Naive thymus-derived CD8-positive, alpha-beta T cell (primary cell): Measurements from ENCODE around the gene FGD4. TPM values are rescaled to one million over a fixed set of nuclear protein-coding genes. Genes with fewer than 3 reads are reported as not detected.

Experiments used
- ATAC-seq, 2 donors: fragments of 150-1000 bp; cut with Tn5 transposase in 1 of 2; sonication (Bioruptor Pico), chemical (Tn5 transposase) in 1 of 2; 1 replicate in 1 of 2; 2 replicates in 1 of 2; pipeline ENCODE4 v1.10.0; 2021; ENCODE audit warnings: mild to moderate bottlenecking in 2 of 2, moderate library complexity in 2 of 2
- POLR2A ChIA-PET: fragments of 350-600 bp; sonication (Branson Sonifier 250); formaldehyde crosslinking; loops from one replicate; lab custom pipeline; 2021; ENCODE audit warnings: antibody characterized with exemption; lab: Charles Lee
- DNase-seq, 10 donors: peaks; one replicate each; pipeline versions ENCODE4 v3.0.0 to v3.0.0-alpha.2; 2020 to 2022
- H3K27ac Mint-ChIP-seq, 10 donors: one replicate each; pipeline ENCODE4 v1.8.0; 2020 to 2022; ENCODE audit warnings: mild to moderate bottlenecking in 10 of 10, mixed read lengths in 10 of 10, moderate library complexity in 4 of 10, inconsistent platforms in 1 of 10
- H3K27me3 Mint-ChIP-seq, 5 donors: one replicate each; pipeline ENCODE4 v1.8.0; 2021 to 2022; ENCODE audit warnings: mixed read lengths in 5 of 5
- H3K36me3 Mint-ChIP-seq, 3 donors: one replicate each; pipeline ENCODE4 v1.8.0; 2020 to 2022; ENCODE audit warnings: mixed read lengths in 3 of 3, mild to moderate bottlenecking in 2 of 3, inconsistent platforms in 1 of 3
- H3K4me1 Mint-ChIP-seq, 4 donors: one replicate each; pipeline ENCODE4 v1.8.0; 2021 to 2022; ENCODE audit warnings: mixed read lengths in 4 of 4
- H3K4me3 Mint-ChIP-seq, 10 donors: one replicate each; pipeline ENCODE4 v1.8.0; 2020 to 2022; ENCODE audit warnings: mild to moderate bottlenecking in 10 of 10, mixed read lengths in 10 of 10, moderate library complexity in 6 of 10, inconsistent platforms in 1 of 10
- H3K9me3 Mint-ChIP-seq, 9 donors: one replicate each; pipeline ENCODE4 v1.8.0; 2020 to 2022; ENCODE audit warnings: mixed read lengths in 9 of 9, mild to moderate bottlenecking in 3 of 9, inconsistent platforms in 1 of 9, moderate library complexity in 1 of 9
- polyA plus RNA-seq, 3 donors: library from polyadenylated mRNA; unstranded; fragments of 300-500 nt; fragmentation: Illumina TruSeq; gene quantifications; one replicate each; pipeline ENCODE4 v1.2.3, GENCODE V29; 2021
- total RNA-seq, 8 experiments: library from RNA in 2 of 8; stranded (reverse) in 2 of 8; gene quantifications; one replicate each; pipeline ENCODE4 v1.2.3 and lab custom pipeline; 2021 to 2026

The FGD4 gene
- total and polyA plus RNA-seq, 5 experiments from 2014 or later: 0.05 to 0.69 (median 0.39) TPM; not detected in 1

- Mint-ChIP-seq H3K4me1 (peaks cover 0 to 2% (median 0%) of the 10 kb centered on the region in 4 donors), H3K9me3 (peaks cover 0 to 29% (median 10%) of the 10 kb centered on the region in 9 donors), H3K27me3 (peaks cover 0 to 2% (median 0%) of the 10 kb centered on the region in 5 donors), H3K36me3 (peaks cover 0 to 12% (median 2%) of the 10 kb centered on the region in 3 donors), H3K27ac (no peak overlapping the region), H3K4me3 (no peak overlapping the region)
- POLR2A ChIA-PET: no interaction called here
- ATAC-seq (no peak), DNase-seq (no peak)
Observed at GRCh38 chr12:32669584-32669983, 270.2 kb downstream of the FGD4 start.

- Mint-ChIP-seq H3K9me3 (peaks cover 0 to 29% (median 10%) of the 10 kb centered on the region in 9 donors), H3K4me3 (no peak overlapping the region), H3K27me3 (peaks cover 0 to 2% (median 0%) of the 10 kb centered on the region in 5 donors), H3K27ac (no peak overlapping the region), H3K4me1 (peaks cover 0 to 7% (median 0%) of the 10 kb centered on the region in 4 donors), H3K36me3 (peaks cover 0 to 12% (median 2%) of the 10 kb centered on the region in 3 donors)
- POLR2A ChIA-PET: no interaction called here
- no peak for DNase-seq
- no peak for ATAC-seq
Observed at GRCh38 chr12:32671930-32672780, 272.8 kb downstream of the FGD4 start.

DNA sequence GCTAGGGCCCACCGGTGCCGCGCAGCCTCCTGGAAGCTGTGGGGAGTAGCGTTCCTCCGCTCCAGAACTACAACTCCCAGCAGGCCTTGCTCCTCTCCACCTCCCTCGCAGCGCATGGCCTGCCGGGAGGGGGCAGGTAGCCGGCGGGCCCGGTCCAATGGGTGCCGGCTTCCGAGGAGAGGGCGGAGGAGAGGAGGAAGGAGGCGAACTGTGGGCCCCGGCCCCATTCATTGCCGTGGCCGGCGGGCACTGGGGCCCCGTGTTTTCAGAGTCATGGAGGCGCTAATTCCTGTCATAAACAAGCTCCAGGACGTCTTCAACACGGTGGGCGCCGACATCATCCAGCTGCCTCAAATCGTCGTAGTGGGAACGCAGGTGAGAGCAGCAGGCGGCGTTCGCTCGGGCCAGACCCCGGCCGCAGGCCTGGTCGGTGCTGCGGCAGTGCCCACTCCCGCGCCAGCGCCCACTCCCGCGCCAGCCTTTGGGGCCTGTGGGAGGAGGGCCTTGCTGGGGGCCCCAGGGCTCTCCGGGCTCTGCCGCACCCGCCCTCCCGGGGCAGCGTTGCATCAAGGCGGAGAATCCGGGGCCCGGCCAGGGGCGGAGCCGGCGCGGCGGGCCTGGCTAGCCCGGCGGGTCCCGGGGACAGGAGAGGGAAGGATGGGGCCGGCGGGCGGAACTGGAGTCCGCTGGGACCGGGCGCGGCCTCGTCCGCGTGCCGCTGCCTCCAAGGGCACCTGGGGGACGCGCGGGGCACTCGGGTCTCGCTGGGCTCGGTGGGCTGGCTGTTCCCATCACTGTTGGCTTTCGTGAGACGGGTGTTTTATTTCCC lies 279.9 kb downstream of the FGD4 start, which contains the start of gene DNM1L:
Gene DNM1L (plus strand): TSS at position 211 of the 829 bp plus-strand sequence. CDS start 63 bp downstream, at position 274.
- Mint-ChIP-seq H3K4me3 (peak within 1 kb of the TSS; percentile 84 to 95 (median 93)), H3K27me3 (no peaks in the 10 kb centered on the region), H3K36me3 (peaks cover 0 to 4% (median 0%) of the 10 kb centered on the region in 3 donors), H3K27ac (peak within 1 kb of the TSS; percentile 80 to 95 (median 94)), H3K9me3 (no peaks in the 10 kb centered on the region), H3K4me1 (peaks cover 11 to 42% (median 24%) of the 10 kb centered on the region in 4 donors)
- DNase-seq: peak; percentile 87 to 94 (median 92)
- POLR2A ChIA-PET: interaction anchor here (0.6 to 1.3 kb wide), 3 partner anchors 21 to 209 kb away, joined by 6 to 13 read pairs (median 9); partner anchors contain the start of gene YARS2
- peak; percentile 97 to 98 for ATAC-seq

DNA sequence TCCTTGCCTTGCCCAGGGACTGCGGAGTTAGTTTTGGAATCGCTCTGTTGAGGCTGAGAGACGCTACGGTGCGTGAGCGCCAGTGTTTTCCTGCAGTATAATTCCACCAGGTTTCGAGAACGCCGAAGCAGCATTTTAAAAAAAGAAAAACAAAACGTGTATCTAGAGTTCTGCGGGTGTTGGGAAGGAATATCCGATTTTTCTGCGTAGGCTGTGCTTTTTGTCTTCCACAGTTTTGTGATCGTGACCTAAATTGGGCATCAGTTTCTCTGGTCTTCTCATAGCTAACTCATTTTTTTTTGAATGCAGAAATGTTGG lies 280.5 kb downstream of the FGD4 start:
- Mint-ChIP-seq H3K4me3 (peak overlapping the region; percentile 84 to 95 (median 93)), H3K27me3 (no peaks in the 10 kb centered on the region), H3K27ac (peak overlapping the region; percentile 38 to 95 (median 93)), H3K36me3 (peaks cover 0 to 8% (median 0%) of the 10 kb centered on the region in 3 donors), H3K9me3 (no peaks in the 10 kb centered on the region), H3K4me1 (peaks cover 11 to 38% (median 24%) of the 10 kb centered on the region in 4 donors)
- DNase-seq (no peak), ATAC-seq (no peak)
- POLR2A ChIA-PET: no interaction called here

- no peaks in the 10 kb centered on the region for H3K9me3 Mint-ChIP-seq
- peaks cover 0 to 17% (median 9%) of the 10 kb centered on the region in 3 donors for H3K36me3 Mint-ChIP-seq
- peak overlapping the region in 7 of 10 donors; percentile 84 to 95 (median 93) for H3K4me3 Mint-ChIP-seq
- peaks cover 11 to 39% (median 24%) of the 10 kb centered on the region in 4 donors for H3K4me1 Mint-ChIP-seq
- DNase-seq (no peak), ATAC-seq (no peak)
- H3K27me3 Mint-ChIP-seq: no peaks in the 10 kb centered on the region
- POLR2A ChIA-PET: interaction anchor here (0.6 kb wide), 1 partner anchor 1341 kb away, joined by 3 read pairs; no protein-coding TSS in a partner anchor
- peak overlapping the region in 1 of 10 donors; percentile 72 for H3K27ac Mint-ChIP-seq
Observed at GRCh38 chr12:32680787-32681186, 281.4 kb downstream of the FGD4 start.

- DNase-seq: no peak
- no peak for ATAC-seq
- H3K27me3 Mint-ChIP-seq: no peaks in the 10 kb centered on the region
- POLR2A ChIA-PET: interaction anchor here (0.6 to 1.2 kb wide), 2 partner anchors 25 to 1341 kb away, joined by 3 read pairs; no protein-coding TSS in a partner anchor
- H3K4me3 Mint-ChIP-seq: peak overlapping the region in 3 of 10 donors; percentile 24 to 48 (median 26)
- H3K4me1 Mint-ChIP-seq: peaks cover 12 to 40% (median 26%) of the 10 kb centered on the region in 4 donors
- peaks cover 0 to 21% (median 10%) of the 10 kb centered on the region in 3 donors for H3K36me3 Mint-ChIP-seq
- H3K27ac Mint-ChIP-seq: peak overlapping the region in 1 of 10 donors; percentile 72
- no peaks in the 10 kb centered on the region for H3K9me3 Mint-ChIP-seq
Observed at GRCh38 chr12:32681272-32681671, 281.9 kb downstream of the FGD4 start.

DNA sequence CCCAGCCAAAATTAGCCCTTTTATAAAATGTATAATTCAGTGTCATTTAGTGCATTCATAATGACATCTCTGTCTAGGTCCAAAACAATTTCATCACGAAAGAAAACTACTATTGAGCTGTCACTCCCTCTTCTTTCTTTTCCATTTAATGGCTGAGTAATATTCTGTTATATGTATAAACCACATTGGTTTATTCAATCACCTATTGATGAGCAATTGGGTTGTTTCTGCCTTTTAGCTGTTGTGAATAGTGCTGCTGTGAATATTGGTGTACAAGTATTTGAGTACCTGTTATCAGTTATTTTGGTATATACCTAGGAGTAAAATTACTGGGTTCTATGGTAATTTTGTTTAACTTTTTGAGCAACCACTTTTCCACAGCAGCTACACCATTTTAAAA lies 287.0 kb downstream of the FGD4 start:
- Mint-ChIP-seq H3K9me3 (no peaks in the 10 kb centered on the region), H3K27ac (no peak overlapping the region), H3K4me1 (peaks cover 24 to 46% (median 34%) of the 10 kb centered on the region in 4 donors), H3K4me3 (no peak overlapping the region), H3K27me3 (no peaks in the 10 kb centered on the region), H3K36me3 (peaks cover 0 to 32% (median 24%) of the 10 kb centered on the region in 3 donors)
- POLR2A ChIA-PET: interaction anchor here (0.6 kb wide), 1 partner anchor 167 kb away, joined by 3 read pairs; no protein-coding TSS in a partner anchor
- no peak for ATAC-seq
- DNase-seq: no peak

- DNase-seq (no peak), ATAC-seq (no peak)
- POLR2A ChIA-PET: no interaction called here
- Mint-ChIP-seq H3K9me3 (no peaks in the 10 kb centered on the region), H3K4me3 (peak overlapping the region in 1 of 10 donors; percentile 52), H3K4me1 (peaks cover 21 to 55% (median 39%) of the 10 kb centered on the region in 4 donors), H3K27me3 (no peaks in the 10 kb centered on the region), H3K27ac (peak overlapping the region in 2 of 10 donors; percentile 0 to 9), H3K36me3 (peaks cover 0 to 36% (median 24%) of the 10 kb centered on the region in 3 donors)
Observed at GRCh38 chr12:32688786-32689185, 289.4 kb downstream of the FGD4 start.

DNA sequence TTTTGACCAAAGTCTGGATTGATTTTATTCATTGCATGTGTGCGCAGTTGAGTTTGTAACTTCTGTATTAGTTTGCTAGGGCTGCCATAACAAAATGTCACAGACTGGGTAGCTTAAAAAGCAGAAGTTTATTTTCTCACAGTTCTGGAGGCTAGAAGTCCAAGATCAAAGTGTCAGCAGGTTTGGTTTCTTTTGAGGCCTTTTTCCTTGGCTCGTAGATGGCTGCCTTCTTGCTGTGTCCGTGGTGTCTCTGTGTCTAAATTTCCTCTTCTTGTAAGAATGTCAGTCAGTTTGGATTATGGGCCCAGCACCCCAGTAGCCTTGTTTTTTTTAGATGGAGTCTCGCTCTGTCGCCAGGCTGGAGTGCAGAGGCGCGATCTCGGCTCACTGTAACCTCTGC lies 291.6 kb downstream of the FGD4 start:
- H3K4me3 Mint-ChIP-seq: no peak overlapping the region
- POLR2A ChIA-PET: no interaction called here
- no peak for ATAC-seq
- H3K4me1 Mint-ChIP-seq: peaks cover 26 to 52% (median 45%) of the 10 kb centered on the region in 4 donors
- H3K27ac Mint-ChIP-seq: no peak overlapping the region
- peaks cover 0 to 25% (median 20%) of the 10 kb centered on the region in 3 donors for H3K36me3 Mint-ChIP-seq
- DNase-seq: no peak
- H3K27me3 Mint-ChIP-seq: no peaks in the 10 kb centered on the region
- H3K9me3 Mint-ChIP-seq: peaks cover 0 to 2% (median 0%) of the 10 kb centered on the region in 9 donors

DNA sequence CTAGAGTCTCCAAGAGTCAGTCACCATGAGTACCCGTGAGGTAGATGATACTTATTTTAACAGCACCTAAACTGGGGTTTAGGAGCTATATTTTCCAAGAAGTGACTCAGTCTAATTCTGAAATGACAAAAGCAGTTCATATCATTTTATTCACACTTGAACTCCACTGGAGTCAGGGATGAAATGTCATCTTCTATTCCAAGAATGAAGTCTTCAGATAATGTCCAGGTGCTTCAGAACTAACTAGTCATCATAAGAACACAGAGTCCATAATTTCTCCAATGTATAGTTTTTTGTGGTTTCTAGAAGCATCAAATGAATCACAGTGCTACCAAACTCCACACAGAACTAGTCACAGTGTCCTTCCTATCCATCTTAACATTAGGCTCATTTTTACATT lies 293.0 kb downstream of the FGD4 start:
- DNase-seq: no peak
- Mint-ChIP-seq H3K27me3 (no peaks in the 10 kb centered on the region), H3K9me3 (peaks cover 0 to 2% (median 0%) of the 10 kb centered on the region in 9 donors), H3K4me3 (no peak overlapping the region), H3K4me1 (peaks cover 25 to 48% (median 44%) of the 10 kb centered on the region in 4 donors), H3K36me3 (peaks cover 0 to 13% (median 12%) of the 10 kb centered on the region in 3 donors), H3K27ac (no peak overlapping the region)
- POLR2A ChIA-PET: no interaction called here
- ATAC-seq: no peak

DNA sequence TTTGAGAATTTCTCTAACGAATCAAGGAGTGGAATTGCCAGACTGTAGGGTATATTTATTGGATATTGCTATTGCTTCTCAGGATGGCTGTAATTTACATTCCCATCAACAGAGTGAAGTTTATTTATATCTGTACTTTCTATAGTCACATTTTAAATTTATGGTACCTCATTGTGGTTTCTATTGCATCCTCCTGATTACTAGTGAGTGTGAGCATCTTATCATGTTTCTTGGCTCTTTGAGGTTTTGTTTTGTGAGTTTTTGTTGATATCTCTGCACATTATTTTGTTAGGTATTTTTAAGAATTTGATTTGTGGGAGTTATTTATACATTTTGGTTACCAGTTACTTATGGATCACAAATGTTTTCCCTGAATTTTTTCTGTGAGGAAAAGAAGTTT lies 293.7 kb downstream of the FGD4 start:
- peaks cover 0 to 16% (median 11%) of the 10 kb centered on the region in 3 donors for H3K36me3 Mint-ChIP-seq

More for the DNA sequence above, 293.7 kb downstream of the FGD4 start:
- H3K9me3 Mint-ChIP-seq: peaks cover 0 to 2% (median 0%) of the 10 kb centered on the region in 9 donors
- no peak overlapping the region for H3K27ac Mint-ChIP-seq
- H3K4me3 Mint-ChIP-seq: no peak overlapping the region
- DNase-seq: no peak
- no peaks in the 10 kb centered on the region for H3K27me3 Mint-ChIP-seq
- no peak for ATAC-seq
- POLR2A ChIA-PET: no interaction called here
- peaks cover 25 to 48% (median 45%) of the 10 kb centered on the region in 4 donors for H3K4me1 Mint-ChIP-seq
